Measurements from ENCODE around the gene LPP.

The LPP gene

DNA sequence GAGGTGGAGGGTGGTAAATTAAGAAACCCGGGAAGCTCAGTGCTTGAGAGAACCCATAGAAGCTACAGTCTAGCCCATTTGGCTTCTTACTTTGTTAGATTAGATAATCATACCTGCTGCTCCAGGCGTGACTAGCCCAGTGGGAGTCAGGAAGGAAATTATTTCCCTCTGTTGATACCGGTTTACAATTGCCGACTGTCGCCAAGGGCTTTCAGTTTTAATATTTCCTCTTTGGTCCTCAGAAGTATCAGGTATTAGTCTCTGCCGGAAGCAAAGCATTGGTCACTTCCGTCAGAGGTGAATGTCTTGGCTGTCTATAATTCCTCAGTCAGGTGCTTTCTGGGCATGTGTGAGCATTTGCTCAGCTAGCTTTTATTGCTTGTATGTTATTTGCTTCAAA lies 75.2 kb downstream of the LPP start:
- H3K9me3 ChIP-seq (ENCODE audit: control insufficient read depth, low read length): no peaks in the 10 kb centered on the region
- peaks cover 18% of the 10 kb centered on the region for H3K4me1 ChIP-seq (ENCODE audit: control insufficient read depth, insufficient read depth, low read length)
- no peaks in the 10 kb centered on the region for H3K27me3 ChIP-seq (replicated peaks; ENCODE audit: control insufficient read depth, insufficient read depth, low read length)
- peaks cover 12% of the 10 kb centered on the region for H3K36me3 ChIP-seq (ENCODE audit: control insufficient read depth, insufficient read depth, low read length, severe bottlenecking)
- no peak for DNase-seq (ENCODE audit: low read depth)
- no peak overlapping the region for H3K9ac ChIP-seq (ENCODE audit: low read length)
- no peak overlapping the region for H3K4me3 ChIP-seq (ENCODE audit: low read length)

- H3K4me1 ChIP-seq (ENCODE audit: control insufficient read depth, insufficient read depth, low read length): peaks cover 20% of the 10 kb centered on the region
- H3K36me3 ChIP-seq (ENCODE audit: control insufficient read depth, insufficient read depth, low read length, severe bottlenecking): peaks cover 12% of the 10 kb centered on the region
- DNase-seq (ENCODE audit: low read depth): no peak
- no peaks in the 10 kb centered on the region for H3K9me3 ChIP-seq (ENCODE audit: control insufficient read depth, low read length)
- H3K9ac ChIP-seq (ENCODE audit: low read length): no peak overlapping the region
- no peaks in the 10 kb centered on the region for H3K27me3 ChIP-seq (replicated peaks; ENCODE audit: control insufficient read depth, insufficient read depth, low read length)
- H3K4me3 ChIP-seq (ENCODE audit: low read length): no peak overlapping the region
Observed at GRCh38 chr3:188229726-188230125, 75.8 kb downstream of the LPP start.

- no peak for DNase-seq (ENCODE audit: low read depth)
- Histone ChIP-seq H3K4me1 (ENCODE audit: control insufficient read depth, insufficient read depth, low read length) (peaks cover 20% of the 10 kb centered on the region), H3K9me3 (ENCODE audit: control insufficient read depth, low read length) (no peaks in the 10 kb centered on the region), H3K9ac (ENCODE audit: low read length) (no peak overlapping the region), H3K4me3 (ENCODE audit: low read length) (no peak overlapping the region), H3K27me3 (replicated peaks; ENCODE audit: control insufficient read depth, insufficient read depth, low read length) (no peaks in the 10 kb centered on the region), H3K36me3 (ENCODE audit: control insufficient read depth, insufficient read depth, low read length, severe bottlenecking) (peaks cover 12% of the 10 kb centered on the region)
Observed at GRCh38 chr3:188230962-188231361, 77.0 kb downstream of the LPP start.

DNA sequence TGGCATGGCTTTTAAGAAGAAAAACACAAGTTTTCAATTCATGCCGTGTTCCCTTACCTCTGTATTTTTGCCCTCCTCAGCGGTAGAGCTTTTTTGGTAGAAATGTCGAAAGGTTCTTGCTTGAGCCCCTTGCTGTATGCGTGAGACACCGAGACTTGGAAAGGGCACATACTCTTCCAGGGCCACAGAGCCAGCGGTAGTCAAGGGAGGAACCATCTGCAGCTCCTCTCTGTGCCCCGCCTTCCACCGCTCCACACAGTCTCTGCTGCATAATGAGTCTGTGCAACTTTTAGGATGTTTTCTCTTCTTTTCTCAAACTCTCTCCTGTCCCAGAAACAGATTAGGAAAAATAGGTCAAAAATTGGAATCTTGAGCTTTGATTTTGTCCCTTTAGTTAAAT lies 77.5 kb downstream of the LPP start:
- H3K36me3 ChIP-seq (ENCODE audit: control insufficient read depth, insufficient read depth, low read length, severe bottlenecking): peaks cover 9% of the 10 kb centered on the region
- no peak overlapping the region for H3K4me3 ChIP-seq (ENCODE audit: low read length)
- H3K9ac ChIP-seq (ENCODE audit: low read length): no peak overlapping the region
- no peaks in the 10 kb centered on the region for H3K9me3 ChIP-seq (ENCODE audit: control insufficient read depth, low read length)
- peaks cover 20% of the 10 kb centered on the region for H3K4me1 ChIP-seq (ENCODE audit: control insufficient read depth, insufficient read depth, low read length)
- H3K27me3 ChIP-seq (replicated peaks; ENCODE audit: control insufficient read depth, insufficient read depth, low read length): no peaks in the 10 kb centered on the region
- no peak for DNase-seq (ENCODE audit: low read depth)

DNA sequence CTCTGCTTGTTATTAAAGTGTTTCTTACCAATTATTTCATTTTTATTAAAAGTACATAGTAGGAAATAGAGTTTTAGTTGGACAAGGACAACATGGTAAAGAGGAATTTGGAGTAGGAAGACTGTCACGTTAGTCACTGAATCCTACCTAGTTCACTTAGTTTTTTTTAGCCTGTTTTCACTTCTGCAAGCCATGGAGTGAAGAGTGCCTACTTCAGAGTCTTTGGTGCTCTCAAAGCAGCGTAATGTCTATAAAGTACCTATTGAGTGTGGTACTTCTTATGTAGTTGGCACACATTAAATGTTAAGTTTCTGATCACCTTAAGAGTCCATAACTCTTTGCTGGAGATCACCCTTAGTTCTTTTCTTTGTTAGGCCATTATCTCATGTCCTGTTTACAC lies 78.7 kb downstream of the LPP start:
- Histone ChIP-seq H3K36me3 (ENCODE audit: control insufficient read depth, insufficient read depth, low read length, severe bottlenecking) (peaks cover 7% of the 10 kb centered on the region), H3K9ac (ENCODE audit: low read length) (no peak overlapping the region), H3K4me1 (ENCODE audit: control insufficient read depth, insufficient read depth, low read length) (peaks cover 20% of the 10 kb centered on the region), H3K4me3 (ENCODE audit: low read length) (no peak overlapping the region), H3K9me3 (ENCODE audit: control insufficient read depth, low read length) (no peaks in the 10 kb centered on the region), H3K27me3 (replicated peaks; ENCODE audit: control insufficient read depth, insufficient read depth, low read length) (no peaks in the 10 kb centered on the region)
- DNase-seq (ENCODE audit: low read depth): no peak

- H3K4me3 ChIP-seq (ENCODE audit: low read length): no peak overlapping the region
- H3K36me3 ChIP-seq (ENCODE audit: control insufficient read depth, insufficient read depth, low read length, severe bottlenecking): peaks cover 5% of the 10 kb centered on the region
- H3K9ac ChIP-seq (ENCODE audit: low read length): no peak overlapping the region
- no peaks in the 10 kb centered on the region for H3K27me3 ChIP-seq (replicated peaks; ENCODE audit: control insufficient read depth, insufficient read depth, low read length)
- H3K4me1 ChIP-seq (ENCODE audit: control insufficient read depth, insufficient read depth, low read length): peaks cover 23% of the 10 kb centered on the region
- no peak for DNase-seq (ENCODE audit: low read depth)
- no peaks in the 10 kb centered on the region for H3K9me3 ChIP-seq (ENCODE audit: control insufficient read depth, low read length)
Observed at GRCh38 chr3:188233320-188233719, 79.4 kb downstream of the LPP start.

GRCh38 chr3:188234132-188234531 lies 80.2 kb downstream of the LPP start:
- H3K9ac ChIP-seq (ENCODE audit: low read length): no peak overlapping the region
- H3K9me3 ChIP-seq (ENCODE audit: control insufficient read depth, low read length): no peaks in the 10 kb centered on the region
- no peak overlapping the region for H3K4me3 ChIP-seq (ENCODE audit: low read length)
- H3K27me3 ChIP-seq (replicated peaks; ENCODE audit: control insufficient read depth, insufficient read depth, low read length): no peaks in the 10 kb centered on the region
- no peak for DNase-seq (ENCODE audit: low read depth)
- no peaks in the 10 kb centered on the region for H3K36me3 ChIP-seq (ENCODE audit: control insufficient read depth, insufficient read depth, low read length, severe bottlenecking)
- H3K4me1 ChIP-seq (ENCODE audit: control insufficient read depth, insufficient read depth, low read length): peaks cover 27% of the 10 kb centered on the region

DNA sequence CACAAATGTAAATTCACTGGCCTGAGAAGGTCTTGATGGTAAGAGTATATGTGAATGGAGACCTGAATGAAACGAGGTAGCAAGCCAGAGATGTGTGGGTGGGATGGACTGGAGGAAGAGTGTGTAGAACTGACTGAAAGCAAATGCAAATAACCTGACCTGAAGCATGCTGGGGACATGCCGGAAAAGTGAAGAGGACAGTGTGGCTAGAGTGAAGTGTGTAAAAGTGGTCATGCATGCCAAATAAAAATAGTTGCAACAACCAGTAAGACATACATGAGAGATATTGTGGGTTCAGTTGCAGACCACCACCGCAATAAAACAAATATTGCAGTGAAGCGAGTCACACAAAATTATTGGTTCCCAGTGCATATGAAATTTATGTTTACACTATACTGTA lies 82.3 kb downstream of the LPP start:
- Histone ChIP-seq H3K9me3 (ENCODE audit: control insufficient read depth, low read length) (no peaks in the 10 kb centered on the region), H3K9ac (ENCODE audit: low read length) (no peak overlapping the region), H3K27me3 (replicated peaks; ENCODE audit: control insufficient read depth, insufficient read depth, low read length) (no peaks in the 10 kb centered on the region), H3K4me1 (ENCODE audit: control insufficient read depth, insufficient read depth, low read length) (peaks cover 28% of the 10 kb centered on the region), H3K36me3 (ENCODE audit: control insufficient read depth, insufficient read depth, low read length, severe bottlenecking) (no peaks in the 10 kb centered on the region), H3K4me3 (ENCODE audit: low read length) (no peak overlapping the region)
- no peak for DNase-seq (ENCODE audit: low read depth)

DNA sequence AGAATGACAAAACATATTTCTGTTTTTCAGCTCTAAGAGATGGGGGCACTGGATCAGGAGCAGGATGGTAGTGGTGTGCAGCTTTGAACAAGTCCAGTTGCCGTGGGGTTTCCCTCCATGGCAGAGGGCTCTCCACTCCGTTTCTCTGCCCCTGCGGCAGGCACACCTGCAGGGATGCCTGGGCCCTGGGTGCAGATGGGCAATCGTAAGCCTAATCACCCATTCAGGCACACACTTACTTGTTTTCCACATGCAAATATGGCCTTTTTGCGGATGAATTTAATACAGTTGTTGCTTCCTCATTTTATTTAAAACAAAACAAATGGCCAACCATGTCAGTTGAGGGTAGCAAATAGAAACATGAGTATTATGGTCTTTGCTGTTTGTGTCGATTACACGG lies 85.1 kb downstream of the LPP start:
- H3K4me1 ChIP-seq (ENCODE audit: control insufficient read depth, insufficient read depth, low read length): peaks cover 25% of the 10 kb centered on the region
- no peaks in the 10 kb centered on the region for H3K27me3 ChIP-seq (replicated peaks; ENCODE audit: control insufficient read depth, insufficient read depth, low read length)
- H3K36me3 ChIP-seq (ENCODE audit: control insufficient read depth, insufficient read depth, low read length, severe bottlenecking): no peaks in the 10 kb centered on the region
- H3K9me3 ChIP-seq (ENCODE audit: control insufficient read depth, low read length): no peaks in the 10 kb centered on the region
- H3K9ac ChIP-seq (ENCODE audit: low read length): no peak overlapping the region
- H3K4me3 ChIP-seq (ENCODE audit: low read length): no peak overlapping the region
- DNase-seq (ENCODE audit: low read depth): no peak

- DNase-seq (ENCODE audit: low read depth): no peak
- H3K4me3 ChIP-seq (ENCODE audit: low read length): no peak overlapping the region
- H3K27me3 ChIP-seq (replicated peaks; ENCODE audit: control insufficient read depth, insufficient read depth, low read length): no peaks in the 10 kb centered on the region
- H3K4me1 ChIP-seq (ENCODE audit: control insufficient read depth, insufficient read depth, low read length): peaks cover 24% of the 10 kb centered on the region
- H3K9ac ChIP-seq (ENCODE audit: low read length): no peak overlapping the region
- no peaks in the 10 kb centered on the region for H3K9me3 ChIP-seq (ENCODE audit: control insufficient read depth, low read length)
- no peaks in the 10 kb centered on the region for H3K36me3 ChIP-seq (ENCODE audit: control insufficient read depth, insufficient read depth, low read length, severe bottlenecking)
Observed at GRCh38 chr3:188239577-188239976, 85.6 kb downstream of the LPP start.

DNA sequence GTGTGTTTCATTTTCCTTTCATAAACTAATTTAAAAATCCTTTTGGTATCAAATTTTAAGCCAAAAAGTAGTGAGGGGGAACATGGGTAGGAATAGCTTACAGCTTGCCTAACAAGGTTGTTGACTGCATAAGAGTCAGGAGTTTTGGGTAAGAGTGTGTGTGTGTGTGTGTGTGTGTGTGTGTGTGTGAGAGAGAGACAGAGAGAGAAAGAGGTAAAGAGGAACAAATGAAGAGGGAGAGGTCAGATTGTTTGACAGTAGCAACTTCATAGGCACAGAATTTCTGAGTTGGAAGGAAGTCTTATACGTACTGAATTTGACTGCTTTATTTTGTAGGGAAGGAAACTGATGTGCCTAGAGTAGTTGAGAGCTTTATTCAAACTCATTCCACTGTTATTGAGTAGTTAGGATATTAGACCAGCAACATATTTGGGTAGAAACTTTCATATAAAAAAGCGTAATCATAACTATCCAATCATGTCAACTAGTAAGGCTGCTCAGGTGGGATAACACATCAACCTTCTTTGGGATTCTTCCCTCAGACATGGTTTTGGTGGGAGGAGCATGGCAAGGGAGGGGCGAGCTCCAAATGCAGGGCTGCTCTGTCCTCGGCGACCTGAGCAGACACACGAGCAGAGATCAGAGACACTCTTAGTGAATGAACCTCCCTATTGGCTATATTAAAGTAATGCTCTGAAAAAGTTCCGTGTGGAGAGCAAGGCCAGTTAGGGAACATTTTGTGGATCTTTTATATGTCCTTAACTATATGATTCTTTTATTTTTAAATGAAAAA lies 86.4 kb downstream of the LPP start:
- H3K4me3 ChIP-seq (ENCODE audit: low read length): no peak overlapping the region
- no peak overlapping the region for H3K9ac ChIP-seq (ENCODE audit: low read length)
- no peaks in the 10 kb centered on the region for H3K36me3 ChIP-seq (ENCODE audit: control insufficient read depth, insufficient read depth, low read length, severe bottlenecking)
- peaks cover 28% of the 10 kb centered on the region for H3K4me1 ChIP-seq (ENCODE audit: control insufficient read depth, insufficient read depth, low read length)
- no peak for DNase-seq (ENCODE audit: low read depth)
- no peaks in the 10 kb centered on the region for H3K9me3 ChIP-seq (ENCODE audit: control insufficient read depth, low read length)
- no peaks in the 10 kb centered on the region for H3K27me3 ChIP-seq (replicated peaks; ENCODE audit: control insufficient read depth, insufficient read depth, low read length)

- H3K4me3 ChIP-seq (ENCODE audit: low read length): no peak overlapping the region
- no peaks in the 10 kb centered on the region for H3K36me3 ChIP-seq (ENCODE audit: control insufficient read depth, insufficient read depth, low read length, severe bottlenecking)
- no peaks in the 10 kb centered on the region for H3K27me3 ChIP-seq (replicated peaks; ENCODE audit: control insufficient read depth, insufficient read depth, low read length)
- DNase-seq (ENCODE audit: low read depth): no peak
- H3K9ac ChIP-seq (ENCODE audit: low read length): no peak overlapping the region
- H3K4me1 ChIP-seq (ENCODE audit: control insufficient read depth, insufficient read depth, low read length): peaks cover 28% of the 10 kb centered on the region
- H3K9me3 ChIP-seq (ENCODE audit: control insufficient read depth, low read length): no peaks in the 10 kb centered on the region
Observed at GRCh38 chr3:188241072-188241471, 87.1 kb downstream of the LPP start.
